ENCODE results near the gene ELAC2. TPM values are rescaled to one million over a fixed set of nuclear protein-coding genes. Genes with fewer than 3 reads are reported as not detected.

The ELAC2 gene
- total and polyA plus RNA-seq, 2 of the 8 experiments (the other 6 are each of a cell fraction or from before 2014, with no cell fraction given) = 91.6 to 127 TPM

DNA sequence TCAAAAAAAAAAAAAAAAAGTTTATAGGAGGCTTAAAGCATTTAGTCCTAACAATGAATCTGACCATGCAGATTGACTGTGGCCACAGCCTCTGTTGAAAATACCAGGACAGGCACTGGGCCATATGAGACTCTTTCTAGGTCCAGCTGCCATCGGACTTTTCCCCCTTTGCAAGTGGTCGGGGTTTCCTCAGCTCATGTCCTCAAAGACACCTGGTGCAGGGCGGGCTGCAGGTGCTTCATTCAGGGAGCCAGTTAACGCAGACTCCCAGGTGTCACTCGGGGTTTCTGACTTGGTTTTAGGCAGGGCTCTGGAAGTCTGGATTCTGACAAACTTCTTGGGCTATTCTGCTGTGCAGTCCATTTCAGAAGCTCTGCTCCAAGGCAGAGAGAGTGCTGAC, 20.9 kb downstream of the ELAC2 start:
- Histone ChIP-seq H3K4me2 (ENCODE audit: insufficient read depth in 1 of 2, low read depth in 2 of 2, low read length in 2 of 2) (no peak overlapping the region), H3K4me3 (ENCODE audit: extremely low read depth in 1 of 4, insufficient read depth in 2 of 4, low read depth in 3 of 4, low read length in 4 of 4) (no peak overlapping the region), H2BK15ac (ENCODE audit: low read length) (no peak overlapping the region), H2AFZ (ENCODE audit: low read length) (no peak overlapping the region), H3K4me1 (replicated peaks in 1 of 4; ENCODE audit: control insufficient read depth in 3 of 4, insufficient read depth in 4 of 4, low read length in 3 of 4) (no peaks in the 10 kb centered on the region), H3K4ac (replicated peaks; ENCODE audit: insufficient read length, low read depth, low read length) (no peak overlapping the region), H3K79me2 (ENCODE audit: control insufficient read depth in 1 of 2, insufficient read depth in 2 of 2, low read length in 2 of 2) (no peaks in the 10 kb centered on the region), H3K23me2 (ENCODE audit: low read depth, low read length) (no peaks in the 10 kb centered on the region), H3K18ac (ENCODE audit: extremely low read depth, low read length) (no peak overlapping the region), H4K8ac (ENCODE audit: extremely low read depth, insufficient read depth, low read length) (no peak overlapping the region), H2BK5ac (ENCODE audit: low read depth, low read length) (no peak overlapping the region), H3K14ac (ENCODE audit: insufficient read length) (no peak overlapping the region), H3K9me3 (ENCODE audit: insufficient read depth in 2 of 2, low read depth in 1 of 2, low read length in 1 of 2) (no peaks in the 10 kb centered on the region), H2BK120ac (replicated peaks; ENCODE audit: low read depth, low read length) (no peak overlapping the region), H2BK20ac (ENCODE audit: low read length) (no peak overlapping the region), H4K5ac (ENCODE audit: insufficient read length, low read depth, low read length) (no peak overlapping the region), H2BK12ac (ENCODE audit: low read depth, low read length) (no peak overlapping the region), H4K91ac (replicated peaks; ENCODE audit: insufficient read length, low read length) (no peak overlapping the region), H3K79me1 (ENCODE audit: low read depth, low read length) (no peaks in the 10 kb centered on the region; the same call in none of the 2 replicates), H3K9ac (replicated peaks in 1 of 4; ENCODE audit: extremely low read depth in 1 of 4, low read depth in 3 of 4, low read length in 3 of 4) (no peak overlapping the region), H4K20me1 (replicated peaks in 1 of 2; ENCODE audit: control insufficient read depth in 1 of 2, insufficient read depth in 2 of 2, low read length in 2 of 2) (peaks cover 6 to 7% of the 10 kb centered on the region in 2 experiments), H3K27me3 (replicated peaks in 1 of 4; ENCODE audit: control insufficient read depth in 3 of 4, extremely low read depth in 1 of 4, insufficient read depth in 3 of 4, low read length in 3 of 4) (no peaks in the 10 kb centered on the region), H3K56ac (replicated peaks; ENCODE audit: insufficient read length, low read depth, low read length) (no peak overlapping the region), H3K27ac (ENCODE audit: low read depth, low read length) (no peak overlapping the region), H3K36me3 (ENCODE audit: control insufficient read depth in 2 of 4, insufficient read depth in 4 of 4, low read length in 3 of 4) (peaks cover 67 to 93% (median 88%) of the 10 kb centered on the region in 4 experiments), H2AK5ac (ENCODE audit: low read depth, low read length) (no peak overlapping the region), H3K23ac (ENCODE audit: insufficient read length) (no peak overlapping the region)
- DNase-seq (ENCODE audit: low read depth in 1 of 2, low spot score in 2 of 2) (no peak), FAIRE-seq (no peak)
- ChIA-PET CTCF (ENCODE audit: partially characterized antibody) (interaction anchor here (0.6 to 0.9 kb wide), 3 partner anchors 15 to 93 kb away, joined by 3 read pairs; no protein-coding TSS in a partner anchor), POLR2A (ENCODE audit: partially characterized antibody) (interaction anchor here (0.8 to 2.4 kb wide), 6 partner anchors 8 to 260 kb away, joined by 3 to 8 read pairs (median 3); no protein-coding TSS in a partner anchor)
- WGBS, 2 experiments (ENCODE audit: extremely low coverage in 1 of 2, insufficient coverage in 1 of 2, insufficient read length in 1 of 2, insufficient replicate concordance in 2 of 2, low coverage in 1 of 2, low lambda C conversion rate in 2 of 2, missing lambda C conversion rate in 1 of 2) = 84% methylated on average over 5 of the region's 5 CpGs; no CpG with 5 or more reads in 1 of the 2 experiments
- TF ChIP-seq, protein P1, sequence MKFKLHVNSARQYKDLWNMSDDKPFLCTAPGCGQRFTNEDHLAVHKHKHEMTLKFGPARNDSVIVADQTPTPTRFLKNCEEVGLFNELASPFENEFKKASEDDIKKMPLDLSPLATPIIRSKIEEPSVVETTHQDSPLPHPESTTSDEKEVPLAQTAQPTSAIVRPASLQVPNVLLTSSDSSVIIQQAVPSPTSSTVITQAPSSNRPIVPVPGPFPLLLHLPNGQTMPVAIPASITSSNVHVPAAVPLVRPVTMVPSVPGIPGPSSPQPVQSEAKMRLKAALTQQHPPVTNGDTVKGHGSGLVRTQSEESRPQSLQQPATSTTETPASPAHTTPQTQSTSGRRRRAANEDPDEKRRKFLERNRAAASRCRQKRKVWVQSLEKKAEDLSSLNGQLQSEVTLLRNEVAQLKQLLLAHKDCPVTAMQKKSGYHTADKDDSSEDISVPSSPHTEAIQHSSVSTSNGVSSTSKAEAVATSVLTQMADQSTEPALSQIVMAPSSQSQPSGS (IDR thresholded peaks at IDR 0.05; ENCODE audit: low read length) = no peak
- TF ChIP-seq BCL11A (IDR thresholded peaks at IDR 0.05; ENCODE audit: low read depth in 2 of 2, low read length in 2 of 2) = no peak
- no peak for TF ChIP-seq RBBP5 (IDR thresholded peaks at IDR 0.05; ENCODE audit: borderline replicate concordance, low read depth, low read length)
- TF ChIP-seq, protein P2, sequence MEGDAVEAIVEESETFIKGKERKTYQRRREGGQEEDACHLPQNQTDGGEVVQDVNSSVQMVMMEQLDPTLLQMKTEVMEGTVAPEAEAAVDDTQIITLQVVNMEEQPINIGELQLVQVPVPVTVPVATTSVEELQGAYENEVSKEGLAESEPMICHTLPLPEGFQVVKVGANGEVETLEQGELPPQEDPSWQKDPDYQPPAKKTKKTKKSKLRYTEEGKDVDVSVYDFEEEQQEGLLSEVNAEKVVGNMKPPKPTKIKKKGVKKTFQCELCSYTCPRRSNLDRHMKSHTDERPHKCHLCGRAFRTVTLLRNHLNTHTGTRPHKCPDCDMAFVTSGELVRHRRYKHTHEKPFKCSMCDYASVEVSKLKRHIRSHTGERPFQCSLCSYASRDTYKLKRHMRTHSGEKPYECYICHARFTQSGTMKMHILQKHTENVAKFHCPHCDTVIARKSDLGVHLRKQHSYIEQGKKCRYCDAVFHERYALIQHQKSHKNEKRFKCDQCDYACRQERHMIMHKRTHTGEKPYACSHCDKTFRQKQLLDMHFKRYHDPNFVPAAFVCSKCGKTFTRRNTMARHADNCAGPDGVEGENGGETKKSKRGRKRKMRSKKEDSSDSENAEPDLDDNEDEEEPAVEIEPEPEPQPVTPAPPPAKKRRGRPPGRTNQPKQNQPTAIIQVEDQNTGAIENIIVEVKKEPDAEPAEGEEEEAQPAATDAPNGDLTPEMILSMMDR (IDR thresholded peaks at IDR 0.05; ENCODE audit: control extremely low read depth in 1 of 3, insufficient read depth in 1 of 3, low read depth in 1 of 3, low read length in 3 of 3) = no peak
- no peak for TF ChIP-seq SUZ12 (IDR thresholded peaks at IDR 0.05; ENCODE audit: low read length)
- TF ChIP-seq RFX5 (IDR thresholded peaks at IDR 0.05; ENCODE audit: borderline replicate concordance, low read depth, low read length) = no peak
- no peak for TF ChIP-seq KDM5A (IDR thresholded peaks at IDR 0.05; ENCODE audit: low read length)
- TF ChIP-seq TAF7 (optimal IDR thresholded peaks at IDR 0.05; ENCODE audit: borderline replicate concordance, low read depth, low read length) = no peak
- TF ChIP-seq TCF12 (IDR thresholded peaks at IDR 0.05; ENCODE audit: low read depth, low read length) = no peak

Measured in H1 (cell line).